GM18909 (cell line): ENCODE data around the gene RABGAP1L.
"Not testable (repeated sequence)": the region's sequence is repeated elsewhere in the genome, so short reads cannot be mapped to it uniquely, and the experiment has no call there.

Source experiments
- ATAC-seq: cut with Tn5 transposase; IDR thresholded peaks from one replicate; pipeline ENCODE4 v1.9.1; 2021; ENCODE audit warnings: mild to moderate bottlenecking; ENCODE audit not compliant: unreplicated experiment, poor library complexity

The RABGAP1L gene

DNA sequence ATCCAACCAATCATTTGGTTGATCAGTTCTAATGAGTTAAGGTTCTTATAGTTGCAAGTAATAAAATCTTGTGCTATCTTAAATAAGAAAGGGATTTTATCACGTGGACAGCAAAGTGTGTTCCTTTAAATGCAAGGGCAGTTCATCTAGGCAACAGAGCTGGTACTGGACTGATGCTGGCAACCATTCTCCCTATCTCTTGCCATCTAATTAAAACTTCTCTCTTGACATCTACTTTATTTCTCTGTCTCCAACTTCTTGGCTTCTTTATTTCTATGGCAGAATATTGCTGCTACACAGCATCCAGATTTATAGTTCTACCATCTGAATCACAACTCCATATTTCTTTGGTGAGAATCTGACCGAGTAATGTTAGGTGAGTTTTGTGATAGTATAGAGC is 725.2 kb downstream of the RABGAP1L start:
- ATAC-seq, result no peak

DNA sequence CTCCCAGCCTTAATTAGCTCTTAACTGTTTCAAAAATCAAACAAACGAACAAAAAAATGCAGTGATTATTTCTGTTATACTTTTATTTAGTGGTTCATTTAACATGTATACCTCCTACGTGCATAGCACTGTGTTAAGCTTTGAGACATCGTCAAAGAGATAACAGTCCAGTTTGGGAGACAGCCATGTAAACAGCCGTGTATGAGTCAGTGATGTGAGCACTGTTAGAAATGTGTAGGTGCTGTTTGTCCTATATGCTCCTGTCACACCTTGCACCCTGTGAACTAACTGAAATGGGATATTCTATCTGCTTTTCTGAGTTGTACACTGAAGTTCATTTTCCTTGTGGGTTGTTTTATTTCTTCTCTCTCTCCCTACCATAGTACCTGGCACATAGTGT is 730.7 kb downstream of the RABGAP1L start:
- ATAC-seq, result no peak

DNA sequence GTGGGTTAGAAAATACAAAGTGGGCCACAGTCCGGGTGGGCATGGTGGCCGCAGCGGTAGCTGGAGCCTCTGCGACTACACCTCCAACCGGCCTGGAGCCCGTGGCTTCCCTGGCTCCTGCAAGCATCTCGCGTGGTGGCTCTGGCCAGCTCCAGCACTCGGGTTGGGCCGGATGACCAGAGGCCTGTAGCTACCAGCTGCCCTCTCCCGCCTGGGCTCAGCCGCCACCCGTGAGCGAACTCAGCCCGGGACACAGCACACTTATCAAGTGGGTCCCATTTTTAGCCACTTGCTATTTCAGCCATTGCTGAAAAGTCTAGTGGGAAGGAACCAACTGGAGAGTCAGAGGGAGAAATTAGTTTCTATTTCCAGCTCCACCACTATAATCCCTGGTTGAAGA is 732.7 kb downstream of the RABGAP1L start:
- no peak for ATAC-seq

DNA sequence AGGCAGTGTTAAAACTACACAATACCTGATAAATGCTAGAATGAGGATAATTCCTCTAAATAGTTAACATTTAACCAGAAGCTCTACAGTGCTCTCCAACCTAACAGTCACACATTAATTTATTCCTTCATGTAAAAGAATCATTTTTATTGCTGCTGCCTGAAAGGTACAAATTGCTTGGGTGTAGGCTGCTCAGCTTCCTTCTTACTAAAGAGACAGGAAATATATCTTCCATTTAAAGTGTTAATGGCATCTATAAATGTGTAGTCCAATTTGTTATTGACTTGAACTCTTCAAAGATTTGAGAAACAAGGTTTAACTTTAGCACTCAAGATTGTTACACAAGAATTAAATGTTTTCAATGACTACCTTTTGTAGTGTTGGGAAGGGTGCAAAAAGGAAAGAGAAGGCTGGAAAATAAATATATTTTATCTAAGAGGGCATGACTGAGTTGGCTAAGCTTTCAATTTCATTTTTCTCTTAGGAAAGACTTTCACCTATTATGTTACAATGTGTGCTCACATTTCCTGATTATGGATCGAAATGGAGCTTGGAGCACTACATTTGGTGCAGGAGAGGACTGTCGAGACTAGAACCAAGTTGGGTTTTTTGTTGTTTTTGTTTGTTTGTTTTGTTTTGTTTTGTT is 734.9 kb downstream of the RABGAP1L start:
- ATAC-seq, result no peak

DNA sequence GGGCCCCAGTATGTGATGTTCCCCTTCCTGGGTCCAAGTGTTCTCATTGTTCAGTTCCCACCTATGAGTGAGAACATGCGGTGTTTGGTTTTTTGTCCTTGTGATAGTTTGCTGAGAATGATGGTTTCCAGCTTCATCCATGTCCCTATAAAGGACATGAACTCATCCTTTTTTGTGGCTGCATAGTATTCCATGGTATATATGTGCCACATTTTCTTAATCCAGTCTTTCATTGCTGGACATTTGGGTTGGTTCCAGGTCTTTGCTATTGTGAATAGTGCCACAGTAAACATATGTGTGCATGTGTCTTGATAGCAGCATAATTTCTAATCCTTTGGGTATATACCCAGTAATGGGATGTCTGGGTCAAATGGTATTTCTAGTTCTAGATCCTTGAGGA is 736.3 kb downstream of the RABGAP1L start:
- ATAC-seq, result not testable (repeated sequence)

DNA sequence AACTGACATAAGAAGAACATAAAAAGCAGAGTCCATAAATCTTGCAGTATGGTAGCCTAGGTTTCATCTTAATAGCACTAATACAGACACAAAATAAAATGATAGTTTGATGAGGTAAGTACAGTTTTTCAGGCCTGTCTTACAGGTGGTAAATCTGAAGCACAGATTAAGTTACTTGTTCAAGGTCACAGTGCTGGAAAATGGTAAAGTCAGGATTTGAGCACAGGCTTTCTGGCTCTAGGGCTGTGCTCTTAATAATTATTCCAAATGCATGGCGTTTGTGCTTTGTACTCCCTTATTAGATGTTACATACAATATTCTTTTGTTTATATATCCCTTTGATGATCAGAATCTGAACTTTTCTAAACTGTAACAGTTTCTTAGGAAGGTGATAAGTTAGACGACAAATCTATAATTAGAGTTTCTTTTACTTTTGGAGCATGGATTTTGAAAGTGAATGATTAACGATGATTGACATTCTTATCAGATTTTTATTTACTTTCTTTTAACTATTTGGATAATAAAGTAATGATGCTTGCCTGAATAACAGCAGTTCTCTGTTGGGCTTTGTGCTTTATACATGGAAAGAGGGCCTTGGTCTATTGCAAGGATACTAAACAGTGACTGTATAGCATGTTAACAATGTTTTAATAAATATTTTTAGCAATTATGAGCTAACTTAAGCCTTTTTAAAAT is 738.9 kb downstream of the RABGAP1L start:
- ATAC-seq, result no peak

DNA sequence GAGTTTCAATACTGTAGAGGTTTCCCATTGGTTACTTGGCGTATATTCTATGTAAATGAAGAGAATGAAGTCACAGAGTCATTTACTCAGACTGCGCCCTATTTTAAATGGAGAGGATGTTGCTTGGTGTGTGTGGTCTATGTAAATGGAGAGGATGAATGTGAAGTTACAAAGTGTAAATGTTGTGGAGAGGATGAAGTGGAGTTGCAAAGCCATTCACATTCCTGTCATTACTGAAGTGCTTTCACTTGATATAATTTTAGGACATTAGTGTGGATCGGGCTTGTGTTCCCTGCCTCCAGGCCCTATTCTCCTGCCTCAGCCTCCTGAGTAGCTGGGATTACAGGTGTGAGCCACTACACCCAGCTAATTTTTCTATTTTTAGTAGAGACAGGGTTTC is 741.0 kb downstream of the RABGAP1L start:
- no peak for ATAC-seq

DNA sequence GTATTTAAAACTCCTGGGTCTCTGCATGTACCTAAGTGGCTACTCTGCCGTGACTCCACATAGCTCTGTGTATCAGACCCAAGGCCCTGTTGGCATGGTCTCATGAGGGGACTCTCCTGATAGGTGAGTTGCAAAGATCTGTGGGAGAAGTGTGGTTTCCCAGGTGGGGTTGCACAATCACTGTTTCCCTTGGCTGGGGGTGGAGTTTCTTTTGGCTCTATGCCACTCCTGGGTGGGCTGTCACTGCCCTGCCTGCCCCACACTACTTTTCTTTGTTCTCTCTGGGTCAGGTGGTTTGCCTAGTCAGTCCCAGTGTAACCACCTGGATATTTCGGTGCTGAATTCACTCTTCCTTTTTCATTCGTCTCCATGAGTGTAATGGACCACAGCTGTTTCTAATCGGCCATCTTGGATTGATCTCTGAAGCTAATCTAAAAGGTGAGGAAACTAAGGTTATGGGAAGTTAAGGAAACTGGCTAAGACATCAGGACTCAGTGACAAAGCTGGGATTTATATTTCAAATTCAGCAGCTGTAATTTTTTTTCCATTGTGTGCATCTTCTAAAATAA is 743.3 kb downstream of the RABGAP1L start:
- no peak for ATAC-seq

DNA sequence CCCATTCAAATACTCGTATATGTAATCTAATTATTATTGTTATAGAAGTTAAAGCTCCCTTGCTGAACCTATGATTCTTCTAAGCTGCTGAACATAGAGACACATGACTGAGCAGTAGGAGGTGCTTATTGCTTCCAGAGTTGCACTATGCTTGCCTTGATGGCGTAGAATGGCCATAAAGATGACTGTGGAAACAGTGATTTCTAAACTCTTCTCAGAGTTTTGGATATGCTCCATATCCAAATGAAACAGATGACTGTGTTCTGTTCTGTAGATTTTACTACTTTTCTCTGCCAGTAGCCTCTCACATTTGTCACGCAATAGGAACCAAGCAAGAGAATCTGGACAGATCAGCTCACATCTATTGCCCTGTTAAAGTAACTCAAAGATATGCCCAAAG is 752.3 kb downstream of the RABGAP1L start:
- no peak for ATAC-seq

DNA sequence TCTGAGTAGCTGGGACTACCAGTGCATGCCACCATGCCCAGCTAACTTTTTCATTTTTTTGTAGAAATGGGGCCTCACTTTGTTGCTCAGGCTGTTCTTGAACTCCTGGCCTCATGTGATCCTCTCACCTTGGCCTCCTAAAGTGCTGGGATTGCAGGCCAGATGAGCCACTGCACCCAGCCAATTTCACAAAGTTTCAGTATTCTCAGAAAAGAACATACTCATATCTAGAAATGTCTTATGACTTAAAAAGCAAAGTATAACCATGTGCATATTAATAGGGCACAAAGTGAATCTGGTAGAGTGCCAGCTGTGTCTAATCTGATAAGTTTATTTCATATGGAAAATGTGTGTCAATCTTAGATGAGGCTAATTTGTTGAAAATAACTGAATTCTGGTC is 752.9 kb downstream of the RABGAP1L start:
- no peak for ATAC-seq

DNA sequence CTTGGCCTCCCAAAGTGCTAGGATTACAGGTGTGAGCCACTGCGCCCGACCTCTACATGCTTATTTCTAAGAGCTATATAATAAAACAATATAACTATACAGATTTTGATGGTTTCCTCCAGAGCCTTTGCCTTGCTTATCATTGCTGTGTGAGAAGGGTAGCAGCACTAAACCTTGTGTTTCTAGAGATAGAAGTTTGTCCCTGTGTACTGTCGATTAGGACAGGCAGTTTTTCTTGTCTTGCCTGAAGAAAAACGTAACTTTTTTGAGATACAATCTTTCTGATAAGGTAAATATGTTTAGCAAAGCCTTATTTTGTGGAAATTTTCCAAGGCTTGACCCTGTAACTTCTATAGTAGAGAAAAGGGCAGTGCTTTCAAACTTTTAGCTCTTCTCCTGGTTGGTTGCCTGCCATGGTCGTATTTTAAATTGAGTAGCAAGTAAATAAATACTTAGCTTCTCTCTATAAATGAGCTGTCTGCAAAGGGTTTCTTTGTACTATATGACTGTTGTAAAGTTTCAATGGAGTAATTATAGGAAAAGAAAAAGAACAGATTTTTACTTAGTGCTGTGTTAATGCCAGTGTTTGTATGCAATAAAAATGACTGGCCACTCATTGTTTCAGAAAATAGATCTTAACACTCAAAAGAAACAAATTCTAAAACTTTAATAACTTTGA is 754.0 kb downstream of the RABGAP1L start:
- no peak for ATAC-seq

DNA sequence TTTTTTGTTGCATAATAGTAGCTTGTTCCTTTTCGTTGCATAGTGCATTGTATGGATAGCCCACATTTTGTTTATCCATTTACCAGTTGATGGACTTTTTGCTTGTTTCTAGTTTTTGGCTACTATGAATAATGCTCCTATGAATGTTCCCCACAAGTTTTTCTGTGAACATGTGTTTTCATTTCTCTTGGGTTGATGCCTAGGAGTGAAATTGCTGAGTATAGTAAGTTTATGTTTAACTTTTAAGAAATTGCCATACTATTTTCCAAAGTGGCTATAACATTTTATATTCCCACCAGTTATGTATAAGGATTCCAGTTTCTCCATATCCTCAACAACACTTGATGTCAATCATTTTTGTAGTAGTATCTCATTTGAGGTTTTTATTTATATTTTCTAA is 755.7 kb downstream of the RABGAP1L start:
- ATAC-seq, result no peak

DNA sequence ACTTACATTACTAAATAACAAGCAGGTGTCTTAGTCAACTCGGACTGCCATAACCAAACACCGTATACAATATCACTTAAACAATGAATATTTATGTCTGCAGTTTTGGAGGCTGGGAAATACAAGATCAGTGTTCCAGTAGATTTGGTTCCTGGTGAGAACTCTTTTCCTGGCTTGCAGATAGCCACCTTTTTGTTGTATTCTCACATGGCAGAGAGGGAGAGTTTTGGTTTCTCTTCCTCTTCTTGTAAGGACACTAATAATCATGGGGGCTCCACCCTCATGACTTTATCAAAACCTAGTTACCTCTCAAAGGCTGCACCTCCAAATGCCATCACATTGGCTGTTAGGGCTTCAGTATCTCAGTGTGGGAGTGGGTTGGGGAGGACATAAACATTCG is 757.5 kb downstream of the RABGAP1L start:
- ATAC-seq, result no peak

DNA sequence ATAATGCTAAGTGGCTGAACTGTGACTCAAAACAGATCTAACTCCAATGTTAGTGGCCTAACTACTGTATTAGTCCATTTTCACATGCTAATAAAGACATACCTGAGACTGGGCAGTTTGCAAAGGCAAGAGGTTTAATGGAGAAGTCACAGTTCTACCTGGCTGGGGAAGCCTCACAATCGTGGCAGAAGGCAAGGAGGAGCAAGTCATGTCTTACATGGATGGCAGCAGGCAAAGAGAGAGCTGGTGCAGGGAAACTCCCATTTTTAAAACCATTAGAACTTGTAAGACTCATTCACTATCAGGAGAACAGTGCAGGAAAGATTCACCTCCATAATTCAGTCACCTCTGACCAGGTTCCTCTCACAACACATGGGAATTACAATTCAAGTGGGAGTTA is 760.8 kb downstream of the RABGAP1L start:
- no peak for ATAC-seq

DNA sequence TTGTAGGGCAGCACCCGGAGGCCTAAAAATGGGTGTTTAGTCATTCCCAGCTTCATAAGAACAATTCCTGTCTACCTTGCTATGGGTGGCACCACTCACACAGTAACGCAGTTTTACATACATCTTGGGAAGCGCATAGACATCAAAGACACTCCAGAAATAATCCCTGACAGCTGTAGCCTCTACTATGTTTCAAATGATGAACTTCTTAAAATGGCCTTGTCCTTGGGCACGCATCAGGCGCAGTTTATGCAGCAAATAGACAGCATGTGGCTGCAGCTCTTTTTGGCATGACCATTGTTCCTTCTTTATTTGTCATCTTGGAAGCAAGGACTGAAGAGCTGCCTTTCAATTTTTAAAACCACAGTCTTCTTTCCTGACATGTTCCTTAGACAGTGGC is 762.8 kb downstream of the RABGAP1L start:
- ATAC-seq, result no peak

DNA sequence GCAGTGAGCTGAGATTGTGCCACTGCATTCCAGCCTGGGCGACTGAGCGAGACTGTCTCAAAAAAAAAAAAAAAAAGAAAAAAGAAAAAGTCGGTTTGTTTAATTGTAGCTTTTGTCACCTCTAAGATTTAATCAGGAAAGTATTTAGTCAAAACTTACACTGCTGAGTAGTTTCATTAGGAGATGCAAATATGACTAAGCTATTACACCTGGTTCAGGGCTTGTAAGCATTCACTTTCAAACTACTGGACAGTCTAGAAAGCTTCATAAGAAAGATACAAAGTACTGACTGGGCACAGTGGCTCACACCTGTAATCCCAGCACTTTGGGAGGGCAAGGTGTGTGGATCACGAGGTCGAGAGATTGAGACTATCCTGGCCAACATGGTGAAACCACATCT is 764.5 kb downstream of the RABGAP1L start:
- ATAC-seq, result no peak

DNA sequence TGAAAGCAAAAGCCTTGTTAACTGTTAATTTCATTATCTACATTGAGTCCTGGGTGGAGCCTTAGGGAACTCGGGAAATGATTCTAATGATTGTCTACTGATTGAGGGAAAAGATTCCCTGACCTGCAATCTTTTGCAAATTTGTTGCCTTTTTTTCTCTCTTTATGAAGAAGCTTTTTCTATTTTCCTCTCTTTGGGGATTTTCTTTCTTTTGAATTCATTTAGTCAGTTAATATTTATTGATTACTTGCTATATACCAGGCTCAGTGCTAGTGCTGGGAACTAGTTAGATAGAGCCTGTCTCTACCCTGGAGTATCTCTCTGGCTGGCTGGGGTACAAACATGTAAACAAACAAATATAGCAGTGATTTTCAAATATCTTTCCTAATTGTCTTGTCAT is 769.2 kb downstream of the RABGAP1L start:
- no peak for ATAC-seq

DNA sequence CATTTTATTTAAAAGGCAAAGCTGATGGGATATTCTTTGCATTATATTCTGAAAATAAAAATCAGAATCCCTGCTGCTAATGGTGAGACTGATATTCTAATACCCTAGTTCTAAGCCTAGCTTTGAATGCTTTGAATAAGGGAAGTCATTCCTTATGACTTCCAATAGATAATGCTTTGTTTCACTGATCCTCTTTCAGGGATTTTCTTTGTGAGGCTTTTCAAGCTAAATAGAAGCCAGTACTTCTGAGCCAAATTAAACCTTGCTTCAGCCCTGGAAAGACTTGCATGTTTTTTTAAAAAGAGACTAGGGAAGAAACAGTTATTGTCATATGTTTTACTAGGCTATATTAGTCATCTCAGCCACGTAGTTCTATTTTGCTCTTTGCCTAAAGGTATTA is 771.9 kb downstream of the RABGAP1L start:
- no peak for ATAC-seq

DNA sequence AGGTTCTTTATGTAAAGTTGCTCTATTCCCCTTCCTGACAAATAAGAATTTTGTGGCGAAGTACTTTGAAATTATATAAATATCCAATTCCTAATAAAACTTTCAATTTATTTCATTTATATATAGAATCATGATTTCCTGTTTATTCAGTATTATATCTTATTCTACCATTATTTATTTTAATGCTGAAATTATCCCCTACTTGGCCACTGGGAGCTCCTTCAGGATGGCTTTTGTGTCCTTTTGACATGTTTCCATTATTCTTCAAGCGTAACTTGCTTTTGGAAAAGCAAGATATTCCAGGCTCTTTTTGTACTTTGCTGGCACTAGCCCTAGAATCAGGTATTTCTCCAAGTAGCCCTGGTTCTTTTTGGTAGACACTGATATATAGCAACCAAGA is 773.3 kb downstream of the RABGAP1L start:
- ATAC-seq, result no peak

DNA sequence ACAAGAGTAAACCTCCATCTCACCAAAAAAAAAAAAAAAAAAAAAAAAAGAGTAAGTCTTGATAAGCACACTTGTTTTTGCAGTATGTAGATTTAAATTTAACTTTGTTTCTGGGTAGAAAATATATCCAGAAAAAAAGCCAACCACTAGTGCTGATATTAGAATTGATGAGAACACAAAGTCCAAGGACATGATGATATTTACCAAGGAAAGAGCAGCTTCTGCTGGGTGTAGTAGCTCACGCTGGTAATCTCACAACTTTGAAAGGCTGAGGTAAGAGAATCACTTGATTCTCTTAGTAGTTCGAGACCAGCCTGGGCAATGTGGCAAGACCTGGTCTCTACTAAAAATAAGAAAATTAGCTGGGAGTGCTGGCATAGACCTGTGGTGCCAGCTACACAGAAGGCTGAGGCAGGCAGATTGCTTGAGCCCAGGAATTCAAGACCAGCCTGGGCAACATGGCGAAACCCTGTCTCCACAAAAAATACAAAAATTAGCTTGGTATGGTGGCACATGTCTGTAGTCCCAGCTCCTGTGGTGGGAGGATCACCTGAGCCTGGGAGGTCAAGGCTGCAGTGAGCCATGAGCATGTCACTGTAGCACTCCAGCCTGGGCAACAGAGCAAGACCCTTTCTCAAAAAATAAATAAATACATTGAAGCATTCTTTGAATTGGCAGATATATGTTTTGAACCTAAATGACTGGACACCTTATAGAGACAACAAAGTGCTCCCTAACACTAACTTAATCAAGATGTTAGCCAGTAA is 776.8 kb downstream of the RABGAP1L start:
- no peak for ATAC-seq
